Measurements from ENCODE around the gene GAGE10.
"Not testable (repeated sequence)": the region's sequence is repeated elsewhere in the genome, so short reads cannot be mapped to it uniquely, and the experiment has no call there.

The GAGE10 gene

DNA sequence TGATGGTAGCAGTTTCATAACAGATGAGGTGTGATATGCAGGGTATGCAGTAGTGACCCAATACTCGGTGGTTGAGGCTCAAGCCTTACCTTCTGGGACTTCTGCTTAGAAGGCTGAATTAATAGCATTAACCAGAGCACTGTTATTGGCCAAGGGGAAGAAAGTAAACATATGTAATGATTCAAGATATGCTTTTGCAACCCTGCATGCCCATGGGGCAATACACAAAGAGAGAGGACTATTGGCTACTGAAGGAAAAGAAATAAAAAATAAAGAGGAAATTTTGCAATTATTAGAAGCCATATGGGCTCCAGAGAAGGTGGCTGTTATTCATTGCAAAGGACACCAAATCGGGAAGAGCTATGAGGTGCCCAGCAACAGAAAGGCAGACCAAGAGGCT is 8.7 kb downstream of the GAGE10 start:
- DNase-seq (ENCODE audit: low read depth): no peak
- H3K4me3 ChIP-seq (ENCODE audit: low read depth, low read length): no peak overlapping the region

DNA sequence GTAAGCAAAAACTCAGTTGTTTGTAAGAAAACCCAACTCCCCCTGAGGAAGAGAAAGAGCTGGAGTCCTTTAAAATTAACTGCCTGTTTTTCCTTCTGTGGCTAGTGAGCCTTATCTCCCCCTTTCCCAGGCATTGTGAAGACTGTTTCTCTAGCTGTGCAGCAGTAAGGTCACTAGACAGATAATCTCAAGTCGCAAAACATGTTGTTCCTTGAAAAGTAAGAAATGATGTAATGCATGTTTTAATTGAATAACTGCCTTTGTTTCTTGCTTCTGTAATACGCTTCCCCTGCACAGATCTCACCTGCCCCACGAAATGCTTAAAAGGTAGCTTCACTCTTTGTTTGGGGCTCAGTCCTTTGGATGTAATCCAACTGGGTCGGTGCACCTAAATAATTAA is 12.6 kb downstream of the GAGE10 start:
- DNase-seq (ENCODE audit: low read depth): no peak
- H3K4me3 ChIP-seq (ENCODE audit: low read depth, low read length): no peak overlapping the region

DNA sequence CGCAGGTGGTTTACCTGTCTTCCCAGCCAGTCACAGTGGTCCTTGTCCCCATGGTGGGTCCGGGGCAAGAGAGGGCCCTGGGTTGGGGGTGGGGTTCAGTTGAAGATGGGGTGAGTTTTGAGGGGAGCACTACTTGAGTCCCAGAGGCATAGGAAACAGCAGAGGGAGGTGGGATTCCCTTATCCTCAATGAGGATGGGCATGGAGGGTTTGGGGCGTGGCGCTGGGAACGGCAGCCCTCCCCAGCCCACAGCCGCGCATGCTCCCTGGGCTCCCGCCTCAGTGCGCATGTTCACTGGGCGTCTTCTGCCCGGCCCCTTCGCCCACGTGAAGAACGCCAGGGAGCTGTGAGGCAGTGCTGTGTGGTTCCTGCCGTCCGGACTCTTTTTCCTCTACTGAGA is 18.3 kb downstream of the GAGE10 start, which contains the start of gene GAGE12J:
TSS of gene GAGE12J (plus strand) at position 301 of the 400 bp plus-strand sequence. CDS start 1,157 bp downstream, outside the sequence.
- not testable (repeated sequence) for DNase-seq (ENCODE audit: low read depth); H3K4me3 ChIP-seq (ENCODE audit: low read depth, low read length)

DNA sequence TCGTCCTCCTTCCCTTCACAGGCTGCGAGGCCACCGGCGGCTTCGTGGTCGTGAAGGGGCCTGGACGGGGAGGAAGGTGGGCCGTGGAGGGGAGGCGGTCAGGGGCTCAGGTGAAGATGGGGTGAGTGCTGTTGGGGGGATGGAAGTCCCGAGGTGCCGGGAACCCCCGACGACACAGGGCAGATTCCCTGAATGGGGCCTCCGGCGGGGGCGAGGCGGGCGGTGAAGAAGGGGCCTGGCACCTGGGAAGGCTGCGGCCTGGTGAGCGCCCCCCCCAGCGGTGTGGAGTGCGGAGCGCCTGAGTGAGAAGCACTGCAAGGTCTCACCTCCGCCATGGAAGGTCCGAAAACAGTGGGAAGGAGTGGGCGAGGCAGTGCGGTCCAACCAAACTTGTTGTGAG is 18.8 kb downstream of the GAGE10 start:
- DNase-seq (ENCODE audit: low read depth); H3K4me3 ChIP-seq (ENCODE audit: low read depth, low read length): not testable (repeated sequence)

DNA sequence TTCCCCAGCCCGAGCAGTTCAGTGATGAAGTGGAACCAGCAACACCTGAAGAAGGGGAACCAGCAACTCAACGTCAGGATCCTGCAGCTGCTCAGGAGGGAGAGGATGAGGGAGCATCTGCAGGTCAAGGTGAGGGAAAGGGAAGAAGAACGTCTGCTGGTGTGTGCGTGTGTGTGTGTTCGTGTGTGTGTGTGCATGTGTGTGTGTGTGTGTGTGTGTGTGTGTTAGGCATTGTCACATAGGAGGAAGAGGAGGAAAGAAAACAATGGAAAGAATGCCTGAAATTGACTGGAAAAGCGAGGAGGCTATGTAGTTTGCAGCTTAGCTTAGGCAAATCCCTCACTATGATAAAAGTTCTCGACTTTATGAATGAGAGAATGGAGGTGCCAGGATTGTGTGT is 20.3 kb downstream of the GAGE10 start:
- H3K4me3 ChIP-seq (ENCODE audit: low read depth, low read length); DNase-seq (ENCODE audit: low read depth): not testable (repeated sequence)

DNA sequence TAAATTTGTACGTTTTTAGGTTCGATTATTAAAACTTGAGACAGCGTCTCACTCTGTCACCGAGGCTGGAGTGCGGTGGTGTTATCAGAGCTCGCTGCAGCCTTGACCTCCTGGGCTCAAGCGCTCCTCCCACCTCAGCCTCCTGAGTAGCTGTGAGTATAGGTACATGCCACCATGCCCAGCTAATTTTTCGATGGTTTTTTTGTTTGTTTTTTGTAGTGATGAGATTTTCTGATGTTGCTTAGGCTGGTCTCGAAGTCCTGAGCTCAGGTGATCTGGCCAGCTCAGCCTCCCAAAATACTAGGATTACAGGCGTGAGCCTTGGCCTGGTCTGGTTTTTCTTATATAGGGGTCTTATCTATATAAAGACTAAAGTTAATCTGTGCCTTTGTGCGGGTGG is 27.0 kb downstream of the GAGE10 start:
- not testable (repeated sequence) for DNase-seq (ENCODE audit: low read depth); H3K4me3 ChIP-seq (ENCODE audit: low read depth, low read length)

DNA sequence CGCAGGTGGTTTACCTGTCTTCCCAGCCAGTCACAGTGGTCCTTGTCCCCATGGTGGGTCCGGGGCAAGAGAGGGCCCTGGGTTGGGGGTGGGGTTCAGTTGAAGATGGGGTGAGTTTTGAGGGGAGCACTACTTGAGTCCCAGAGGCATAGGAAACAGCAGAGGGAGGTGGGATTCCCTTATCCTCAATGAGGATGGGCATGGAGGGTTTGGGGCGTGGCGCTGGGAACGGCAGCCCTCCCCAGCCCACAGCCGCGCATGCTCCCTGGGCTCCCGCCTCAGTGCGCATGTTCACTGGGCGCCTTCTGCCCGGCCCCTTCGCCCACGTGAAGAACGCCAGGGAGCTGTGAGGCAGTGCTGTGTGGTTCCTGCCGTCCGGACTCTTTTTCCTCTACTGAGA is 27.8 kb downstream of the GAGE10 start, which contains the start of gene GAGE13:
TSS of gene GAGE13 (plus strand) at position 301 of the 400 bp plus-strand sequence. CDS start 1,156 bp downstream, outside the sequence.
- DNase-seq (ENCODE audit: low read depth); H3K4me3 ChIP-seq (ENCODE audit: low read depth, low read length): not testable (repeated sequence)

DNA sequence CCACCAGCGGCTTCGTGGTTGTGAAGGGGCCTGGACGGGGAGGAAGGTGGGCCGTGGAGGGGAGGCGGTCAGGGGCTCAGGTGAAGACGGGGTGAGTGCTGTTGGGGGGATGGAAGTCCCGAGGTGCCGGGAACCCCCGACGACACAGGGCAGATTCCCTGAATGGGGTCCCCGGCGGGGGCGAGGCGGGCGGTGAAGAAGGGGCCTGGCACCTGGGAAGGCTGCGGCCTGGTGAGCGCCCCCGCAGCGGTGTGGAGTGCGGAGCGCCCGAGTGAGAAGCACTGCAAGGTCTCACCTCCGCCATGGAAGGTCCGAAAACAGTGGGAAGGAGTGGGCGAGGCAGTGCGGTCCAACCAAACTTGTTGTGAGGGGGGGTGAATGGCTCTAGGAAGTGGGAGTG is 28.4 kb downstream of the GAGE10 start:
- DNase-seq (ENCODE audit: low read depth); H3K4me3 ChIP-seq (ENCODE audit: low read depth, low read length): not testable (repeated sequence)

DNA sequence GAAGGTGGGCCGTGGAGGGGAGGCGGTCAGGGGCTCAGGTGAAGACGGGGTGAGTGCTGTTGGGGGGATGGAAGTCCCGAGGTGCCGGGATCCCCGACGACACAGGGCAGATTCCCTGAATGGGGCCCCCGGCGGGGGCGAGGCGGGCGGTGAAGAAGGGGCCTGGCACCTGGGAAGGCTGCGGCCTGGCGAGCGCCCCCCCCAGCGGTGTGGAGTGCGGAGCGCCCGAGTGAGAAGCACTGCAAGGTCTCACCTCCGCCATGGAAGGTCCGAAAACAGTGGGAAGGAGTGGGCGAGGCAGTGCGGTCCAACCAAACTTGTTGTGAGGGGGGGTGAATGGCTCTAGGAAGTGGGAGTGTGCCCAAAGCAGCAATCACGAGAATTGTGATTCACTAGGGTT is 38.0 kb downstream of the GAGE10 start:
- not testable (repeated sequence) for DNase-seq (ENCODE audit: low read depth); H3K4me3 ChIP-seq (ENCODE audit: low read depth, low read length)

DNA sequence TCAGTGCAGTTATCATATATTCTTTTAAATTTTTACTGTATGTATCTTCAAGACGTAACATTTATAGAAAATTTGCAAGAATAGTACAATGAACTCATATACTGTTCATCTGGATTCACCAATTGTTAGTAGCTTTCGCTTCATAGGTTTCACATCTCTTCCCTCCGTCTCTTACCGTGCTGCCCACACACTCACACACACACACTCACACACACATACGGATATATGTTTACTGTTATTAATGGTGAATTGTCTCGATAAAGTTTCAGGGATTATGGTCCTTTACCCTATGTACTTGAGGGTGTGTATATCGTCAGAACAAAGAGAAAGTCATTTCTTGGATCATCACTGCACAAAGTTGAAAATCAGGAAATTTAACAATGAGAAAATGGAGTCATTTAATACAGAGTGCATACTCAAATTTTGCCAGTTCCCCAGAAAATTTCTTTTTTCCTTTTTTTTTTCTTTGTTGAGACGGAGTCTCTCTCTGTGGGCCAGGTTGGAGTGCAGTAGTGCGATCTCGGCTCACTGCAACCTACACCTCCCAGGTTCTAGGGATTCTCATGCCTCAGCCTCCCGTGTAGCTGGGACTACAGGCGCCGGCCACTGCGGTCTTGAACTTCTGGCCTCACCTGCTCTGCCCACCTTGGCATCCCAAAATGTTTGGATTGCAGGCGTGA is 41.2 kb downstream of the GAGE10 start:
- H3K4me3 ChIP-seq (ENCODE audit: low read depth, low read length); DNase-seq (ENCODE audit: low read depth): not testable (repeated sequence)

DNA sequence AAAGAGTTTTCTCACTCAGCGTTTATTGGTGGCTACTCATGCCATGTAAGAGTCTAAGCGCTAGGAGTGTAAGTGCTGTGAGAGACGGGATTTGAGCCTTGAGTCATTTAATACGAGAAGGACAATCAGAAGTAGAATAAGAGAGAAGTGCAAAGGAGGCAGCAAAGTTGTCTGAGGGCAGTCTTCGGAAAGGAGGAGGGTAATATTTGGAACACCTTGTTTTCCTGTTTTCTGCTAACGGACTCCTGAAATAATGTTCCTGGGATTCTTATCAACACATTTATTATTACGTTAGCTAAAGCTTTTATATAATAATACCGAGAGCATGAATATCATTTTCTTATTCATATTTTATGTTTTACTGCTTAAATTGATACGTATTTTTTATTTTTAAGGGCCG is 42.0 kb downstream of the GAGE10 start:
- not testable (repeated sequence) for DNase-seq (ENCODE audit: low read depth); H3K4me3 ChIP-seq (ENCODE audit: low read depth, low read length)

DNA sequence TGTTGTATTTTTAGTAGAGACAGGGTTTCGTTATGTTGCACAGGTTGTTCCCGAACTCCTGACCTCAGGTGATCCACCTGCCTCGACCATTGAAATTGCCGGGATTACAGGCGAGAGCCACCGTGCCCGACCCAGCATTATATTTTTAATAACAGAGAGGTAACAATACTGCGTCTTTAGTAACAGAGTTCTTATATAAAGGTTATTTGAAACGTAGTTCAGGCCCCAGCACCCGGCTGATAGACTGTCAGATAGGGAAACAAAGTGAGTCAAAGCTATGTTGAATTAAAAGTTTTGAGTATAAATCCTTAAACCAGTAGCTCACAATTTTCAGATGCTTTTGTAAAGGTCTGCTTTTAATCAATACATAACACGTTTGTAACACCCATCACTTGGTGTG is 42.7 kb downstream of the GAGE10 start:
- H3K4me3 ChIP-seq (ENCODE audit: low read depth, low read length); DNase-seq (ENCODE audit: low read depth): not testable (repeated sequence)

Measured in skeletal muscle cell (primary cell).